ENCODE measurements around the gene GPHB5. TPM values are rescaled to one million over a fixed set of nuclear protein-coding genes. Genes with fewer than 3 reads are reported as not detected.
A peak's percentile ranks its signal among the peaks of the same experiment; 100 is the strongest.

GPHB5 gene
- not detected for total RNA-seq
- not detected for polyA plus RNA-seq

- Mint-ChIP-seq H3K9me3 (peaks cover 0 to 4% (median 0%) of the 10 kb centered on the region in 8 donors), H3K36me3 (no peaks in the 10 kb centered on the region), H3K27me3 (peaks cover 12 to 25% of the 10 kb centered on the region in 2 donors), H3K27ac (no peak within 1 kb of the TSS), H3K4me3 (no peak within 1 kb of the TSS), H3K4me1 (no peaks in the 10 kb centered on the region)
- Histone ChIP-seq H3K27ac (ENCODE audit: low read depth, low read length) (no peak within 1 kb of the TSS), H3K4me1 (ENCODE audit: insufficient read depth, low read length) (no peaks in the 10 kb centered on the region), H3K4me3 (ENCODE audit: low read length in 2 of 2) (no peak within 1 kb of the TSS), H3K9me3 (ENCODE audit: control insufficient read depth in 1 of 2, low read length in 2 of 2) (no peaks in the 10 kb centered on the region), H3K36me3 (ENCODE audit: insufficient read depth, low read length) (no peaks in the 10 kb centered on the region), H3K27me3 (ENCODE audit: insufficient read depth, low read length) (no peaks in the 10 kb centered on the region)
- ChIA-PET POLR2A (ENCODE audit: partially characterized antibody) (no interaction called here), CTCF (ENCODE audit: partially characterized antibody) (no interaction called here)
- DNase-seq: no peak
- intact Hi-C loops (cut with micrococcal nuclease): no loop called here
Observed at GRCh38 chr14:63318835-63319234, at the start of gene GPHB5. Gene GPHB5 (minus strand): TSS chr14:63318935. CDS start chr14:63317849, 1,086 bp downstream.

- POLR2A ChIA-PET (ENCODE audit: partially characterized antibody): no interaction called here
- Histone ChIP-seq H3K4me3 (ENCODE audit: low read length in 2 of 2) (no peak overlapping the region), H3K27me3 (ENCODE audit: insufficient read depth, low read length) (no peaks in the 10 kb centered on the region), H3K4me1 (ENCODE audit: insufficient read depth, low read length) (no peaks in the 10 kb centered on the region), H3K36me3 (ENCODE audit: insufficient read depth, low read length) (no peaks in the 10 kb centered on the region), H3K27ac (ENCODE audit: low read depth, low read length) (no peak overlapping the region), H3K9me3 (ENCODE audit: control insufficient read depth in 1 of 2, low read length in 2 of 2) (no peaks in the 10 kb centered on the region)
- intact Hi-C loops (cut with micrococcal nuclease): no loop called here
- Mint-ChIP-seq H3K4me3 (no peak overlapping the region), H3K4me1 (no peaks in the 10 kb centered on the region), H3K36me3 (peaks cover 25 to 43% of the 10 kb centered on the region in 2 donors), H3K27me3 (no peaks in the 10 kb centered on the region), H3K9me3 (peaks cover 0 to 36% (median 24%) of the 10 kb centered on the region in 8 donors), H3K27ac (no peak overlapping the region)
- CTCF ChIA-PET (ENCODE audit: partially characterized antibody): no interaction called here
- DNase-seq: no peak
Observed at GRCh38 chr14:63367742-63368364, 49.1 kb upstream of the GPHB5 start.

GRCh38 chr14:63362389-63362819 is 43.7 kb upstream of the GPHB5 start:
- Histone ChIP-seq H3K27me3 (ENCODE audit: insufficient read depth, low read length) (no peaks in the 10 kb centered on the region), H3K4me3 (ENCODE audit: low read length in 2 of 2) (no peak overlapping the region), H3K27ac (ENCODE audit: low read depth, low read length) (no peak overlapping the region), H3K4me1 (ENCODE audit: insufficient read depth, low read length) (no peaks in the 10 kb centered on the region), H3K36me3 (ENCODE audit: insufficient read depth, low read length) (no peaks in the 10 kb centered on the region), H3K9me3 (ENCODE audit: control insufficient read depth in 1 of 2, low read length in 2 of 2) (no peaks in the 10 kb centered on the region)
- ChIA-PET CTCF (ENCODE audit: partially characterized antibody) (no interaction called here), POLR2A (ENCODE audit: partially characterized antibody) (no interaction called here)
- intact Hi-C loops (cut with micrococcal nuclease): no loop called here
- peaks cover 0 to 16% (median 9%) of the 10 kb centered on the region in 8 donors for H3K9me3 Mint-ChIP-seq
- DNase-seq: no peak
- no peaks in the 10 kb centered on the region for H3K4me1 Mint-ChIP-seq
- no peak overlapping the region for H3K4me3 Mint-ChIP-seq
- peaks cover 3% of the 10 kb centered on the region in 2 donors for H3K27me3 Mint-ChIP-seq
- peak overlapping the region in 1 of 7 donors; percentile 20 for H3K27ac Mint-ChIP-seq
- peaks cover 0 to 6% of the 10 kb centered on the region in 2 donors for H3K36me3 Mint-ChIP-seq

- Mint-ChIP-seq H3K4me3 (no peak overlapping the region), H3K9me3 (peaks cover 0 to 14% (median 9%) of the 10 kb centered on the region in 8 donors), H3K27ac (no peak overlapping the region), H3K36me3 (peaks cover 0 to 6% of the 10 kb centered on the region in 2 donors), H3K4me1 (no peaks in the 10 kb centered on the region), H3K27me3 (peaks cover 3% of the 10 kb centered on the region in 2 donors)
- CTCF ChIA-PET (ENCODE audit: partially characterized antibody): no interaction called here
- H3K27ac ChIP-seq (ENCODE audit: low read depth, low read length): no peak overlapping the region
- no peaks in the 10 kb centered on the region for H3K4me1 ChIP-seq (ENCODE audit: insufficient read depth, low read length)
- no peaks in the 10 kb centered on the region for H3K9me3 ChIP-seq (ENCODE audit: control insufficient read depth in 1 of 2, low read length in 2 of 2)
- POLR2A ChIA-PET (ENCODE audit: partially characterized antibody): no interaction called here
- no peak for DNase-seq
- H3K36me3 ChIP-seq (ENCODE audit: insufficient read depth, low read length): no peaks in the 10 kb centered on the region
- no peaks in the 10 kb centered on the region for H3K27me3 ChIP-seq (ENCODE audit: insufficient read depth, low read length)
- intact Hi-C loops (cut with micrococcal nuclease): no loop called here
- H3K4me3 ChIP-seq (ENCODE audit: low read length in 2 of 2): no peak overlapping the region
Observed at GRCh38 chr14:63361790-63362189, 43.1 kb upstream of the GPHB5 start.

- intact Hi-C loops (cut with micrococcal nuclease): no loop called here
- no peak overlapping the region for H3K4me3 Mint-ChIP-seq
- no peak overlapping the region for H3K27ac ChIP-seq (ENCODE audit: low read depth, low read length)
- no peaks in the 10 kb centered on the region for H3K36me3 ChIP-seq (ENCODE audit: insufficient read depth, low read length)
- H3K4me1 ChIP-seq (ENCODE audit: insufficient read depth, low read length): no peaks in the 10 kb centered on the region
- no peaks in the 10 kb centered on the region for H3K9me3 Mint-ChIP-seq
- peaks cover 8 to 11% of the 10 kb centered on the region in 2 donors for H3K27me3 Mint-ChIP-seq
- H3K4me1 Mint-ChIP-seq: no peaks in the 10 kb centered on the region
- no peaks in the 10 kb centered on the region for H3K36me3 Mint-ChIP-seq
- H3K9me3 ChIP-seq (ENCODE audit: control insufficient read depth in 1 of 2, low read length in 2 of 2): no peaks in the 10 kb centered on the region
- no peak overlapping the region for H3K27ac Mint-ChIP-seq
- DNase-seq: no peak
- no peaks in the 10 kb centered on the region for H3K27me3 ChIP-seq (ENCODE audit: insufficient read depth, low read length)
- H3K4me3 ChIP-seq (ENCODE audit: low read length in 2 of 2): no peak overlapping the region
- ChIA-PET CTCF (ENCODE audit: partially characterized antibody) (no interaction called here), POLR2A (ENCODE audit: partially characterized antibody) (no interaction called here)
Observed at GRCh38 chr14:63357841-63358240, 39.1 kb upstream of the GPHB5 start.

- no peaks in the 10 kb centered on the region for H3K36me3 Mint-ChIP-seq
- no peak overlapping the region for H3K27ac Mint-ChIP-seq
- ChIA-PET CTCF (ENCODE audit: partially characterized antibody) (no interaction called here), POLR2A (ENCODE audit: partially characterized antibody) (no interaction called here)
- peaks cover 18 to 28% of the 10 kb centered on the region in 2 donors for H3K27me3 Mint-ChIP-seq
- intact Hi-C loops (cut with micrococcal nuclease): no loop called here
- Histone ChIP-seq H3K27me3 (ENCODE audit: insufficient read depth, low read length) (no peaks in the 10 kb centered on the region), H3K27ac (ENCODE audit: low read depth, low read length) (no peak overlapping the region), H3K4me3 (ENCODE audit: low read length in 2 of 2) (no peak overlapping the region), H3K9me3 (ENCODE audit: control insufficient read depth in 1 of 2, low read length in 2 of 2) (no peaks in the 10 kb centered on the region), H3K4me1 (ENCODE audit: insufficient read depth, low read length) (no peaks in the 10 kb centered on the region), H3K36me3 (ENCODE audit: insufficient read depth, low read length) (no peaks in the 10 kb centered on the region)
- H3K9me3 Mint-ChIP-seq: peaks cover 0 to 3% (median 0%) of the 10 kb centered on the region in 8 donors
- DNase-seq: no peak
- H3K4me3 Mint-ChIP-seq: no peak overlapping the region
- no peaks in the 10 kb centered on the region for H3K4me1 Mint-ChIP-seq
Observed at GRCh38 chr14:63345826-63346225, 27.1 kb upstream of the GPHB5 start.

- no peaks in the 10 kb centered on the region for H3K36me3 ChIP-seq (ENCODE audit: insufficient read depth, low read length)
- H3K4me1 ChIP-seq (ENCODE audit: insufficient read depth, low read length): no peaks in the 10 kb centered on the region
- H3K9me3 Mint-ChIP-seq: peaks cover 0 to 3% (median 0%) of the 10 kb centered on the region in 8 donors
- POLR2A ChIA-PET (ENCODE audit: partially characterized antibody): no interaction called here
- no peaks in the 10 kb centered on the region for H3K4me1 Mint-ChIP-seq
- no peak overlapping the region for H3K27ac Mint-ChIP-seq
- H3K4me3 ChIP-seq (ENCODE audit: low read length in 2 of 2): no peak overlapping the region
- no peaks in the 10 kb centered on the region for H3K9me3 ChIP-seq (ENCODE audit: control insufficient read depth in 1 of 2, low read length in 2 of 2)
- no peak for DNase-seq
- peaks cover 3% of the 10 kb centered on the region for H3K27me3 ChIP-seq (ENCODE audit: insufficient read depth, low read length)
- no peak overlapping the region for H3K4me3 Mint-ChIP-seq
- peaks cover 18 to 33% of the 10 kb centered on the region in 2 donors for H3K27me3 Mint-ChIP-seq
- no peaks in the 10 kb centered on the region for H3K36me3 Mint-ChIP-seq
- CTCF ChIA-PET (ENCODE audit: partially characterized antibody): no interaction called here
- no peak overlapping the region for H3K27ac ChIP-seq (ENCODE audit: low read depth, low read length)
- intact Hi-C loops (cut with micrococcal nuclease): no loop called here
Observed at GRCh38 chr14:63344336-63344735, 25.6 kb upstream of the GPHB5 start.
